CD14-positive monocyte (primary cell): ENCODE results near the gene OR51I2. TPM values are rescaled to one million over a fixed set of nuclear protein-coding genes. Genes with fewer than 3 reads are reported as not detected.

ENCODE experiments used
- DNase-seq, 3 donors: peaks; one replicate each; pipeline ENCODE4 v3.0.0-alpha.2; 2011 to 2022
- H2AFZ ChIP-seq: 2 replicates; pipeline ENCODE4 v1.6.0; 2012; ENCODE audit warnings: mild to moderate bottlenecking, low read depth, low read length, inconsistent platforms; ENCODE audit not compliant: insufficient read depth, poor library complexity, severe bottlenecking
- H3K27ac ChIP-seq, 2 donors: 1 replicate in 1 of 2; 2 replicates in 1 of 2; pipeline ENCODE4 v1.5.1; 2012 to 2013; ENCODE audit warnings: low read length in 2 of 2, control low read depth in 1 of 2, inconsistent platforms in 1 of 2, low read depth in 1 of 2, mild to moderate bottlenecking in 1 of 2
- H3K27me3 ChIP-seq, 2 donors: one replicate each; pipeline versions ENCODE4 v1.6.0 to v1.6.1; 2011 to 2013; ENCODE audit warnings: low read length in 2 of 2; ENCODE audit not compliant: control insufficient read depth in 2 of 2, insufficient read depth in 2 of 2
- H3K36me3 ChIP-seq, 2 donors: replicated peaks in 1 of 2; 1 replicate in 1 of 2; 2 replicates in 1 of 2; pipeline versions ENCODE4 v1.5.1 to v1.6.1; 2012 to 2013; ENCODE audit warnings: low read length in 2 of 2, control low read depth in 1 of 2, inconsistent platforms in 1 of 2, mild to moderate bottlenecking in 1 of 2; ENCODE audit not compliant: insufficient read depth in 2 of 2, control insufficient read depth in 1 of 2
- H3K4me1 ChIP-seq, 2 donors: 1 replicate in 1 of 2; 2 replicates in 1 of 2; pipeline versions ENCODE4 v1.5.1 to v1.6.1; 2012 to 2013; ENCODE audit warnings: low read length in 2 of 2, control low read depth in 1 of 2, inconsistent platforms in 1 of 2, mild to moderate bottlenecking in 1 of 2, moderate library complexity in 1 of 2; ENCODE audit not compliant: insufficient read depth in 2 of 2, control insufficient read depth in 1 of 2
- H3K4me2 ChIP-seq: replicated peaks from 2 replicates; pipeline ENCODE3; 2012; ENCODE audit warnings: low read length, moderate library complexity, mild to moderate bottlenecking; ENCODE audit not compliant: poor library complexity, severe bottlenecking; ENCODE audit errors: extremely low read depth
- H3K4me3 ChIP-seq, 3 experiments: fragments of 200-600 bp in 1 of 3; sonication (generic) in 1 of 3; replicated peaks in 1 of 3; 1 replicate in 2 of 3; 2 replicates in 1 of 3; pipeline ENCODE4 v1.5.1; 2011 to 2013; ENCODE audit warnings: low read length in 3 of 3, mild to moderate bottlenecking in 3 of 3, control low read depth in 2 of 3, low read depth in 2 of 3, inconsistent platforms in 1 of 3, moderate library complexity in 1 of 3
- H3K79me2 ChIP-seq: 2 replicates; pipeline ENCODE4 v1.6.0; 2012; ENCODE audit warnings: mild to moderate bottlenecking, control low read depth, inconsistent platforms, low read length, moderate library complexity; ENCODE audit not compliant: insufficient read depth
- H3K9ac ChIP-seq: 2 replicates; pipeline ENCODE4 v1.6.0; 2017; ENCODE audit warnings: low read length, mild to moderate bottlenecking; ENCODE audit not compliant: insufficient read depth, poor library complexity, severe bottlenecking
- H3K9me3 ChIP-seq, 2 donors: replicated peaks in 1 of 2; 1 replicate in 1 of 2; 2 replicates in 1 of 2; pipeline versions ENCODE4 v1.5.1 to v1.6.1; 2012 to 2013; ENCODE audit warnings: low read length in 2 of 2, control low read depth in 1 of 2; ENCODE audit not compliant: control insufficient read depth in 1 of 2, insufficient read depth in 1 of 2
- H4K20me1 ChIP-seq: 2 replicates; pipeline ENCODE4 v1.6.0; 2012; ENCODE audit warnings: mild to moderate bottlenecking, low read length, control low read depth, moderate library complexity; ENCODE audit not compliant: insufficient read depth
- H3K27ac Mint-ChIP-seq, 7 donors: one replicate each; pipeline ENCODE4 v1.8.0; 2020; ENCODE audit warnings: mild to moderate bottlenecking in 7 of 7, mixed read lengths in 7 of 7, moderate library complexity in 6 of 7, inconsistent platforms in 2 of 7
- H3K27me3 Mint-ChIP-seq, 3 donors: one replicate each; pipeline ENCODE4 v1.8.0; 2021 to 2022; ENCODE audit warnings: low read depth in 3 of 3, mild to moderate bottlenecking in 3 of 3, mixed read lengths in 3 of 3, moderate library complexity in 3 of 3, inconsistent platforms in 1 of 3
- H3K36me3 Mint-ChIP-seq, 2 donors: one replicate each; pipeline ENCODE4 v1.8.0; 2020; ENCODE audit warnings: mixed read lengths in 2 of 2, inconsistent platforms in 1 of 2, mild to moderate bottlenecking in 1 of 2
- H3K4me1 Mint-ChIP-seq: one replicate; pipeline ENCODE4 v1.8.0; 2020; ENCODE audit warnings: mild to moderate bottlenecking, mixed read lengths
- H3K4me3 Mint-ChIP-seq, 2 donors: one replicate each; pipeline ENCODE4 v1.8.0; 2020; ENCODE audit warnings: mild to moderate bottlenecking in 2 of 2, mixed read lengths in 2 of 2, moderate library complexity in 1 of 2
- H3K9me3 Mint-ChIP-seq, 7 donors: one replicate each; pipeline ENCODE4 v1.8.0; 2020 to 2022; ENCODE audit warnings: mixed read lengths in 7 of 7, mild to moderate bottlenecking in 6 of 7, moderate library complexity in 6 of 7, inconsistent platforms in 2 of 7
- WGBS: methylation state at CpG from one replicate; pipeline ENCODE4 v1.1.5; 2013; ENCODE audit warnings: missing lambda C conversion rate; ENCODE audit not compliant: insufficient coverage; 5-methylcytosine and 5-hydroxymethylcytosine counted together
- intact Hi-C, 2 donors: fragments of 100-400 bp; cut with micrococcal nuclease; formaldehyde crosslinking; loops; one replicate each; pipeline versions ENCODE4 v1.15.0 to v1.15.1; 2023
- polyA plus RNA-seq, 3 donors: library from polyadenylated mRNA; depleted of rRNA in 1 of 3; unstranded in 2 of 3; stranded (reverse) in 1 of 3; fragments of 300-500 nt in 2 of 3; fragments of >200 nt in 1 of 3; fragmentation: Illumina TruSeq in 2 of 3; gene quantifications; 1 replicate in 2 of 3; 2 replicates in 1 of 3; pipeline ENCODE4 v1.2.3, GENCODE V29; 2012 to 2021
- TF ChIP-seq, protein P1 (sequence below): fragments of 200-600 bp; IDR thresholded peaks from one replicate; pipeline ENCODE4 v1.8.0; 2022; ENCODE audit warnings: antibody characterized with exemption, mild to moderate bottlenecking

OR51I2 gene
- polyA plus RNA-seq, 3 donors, result not detected

DNA sequence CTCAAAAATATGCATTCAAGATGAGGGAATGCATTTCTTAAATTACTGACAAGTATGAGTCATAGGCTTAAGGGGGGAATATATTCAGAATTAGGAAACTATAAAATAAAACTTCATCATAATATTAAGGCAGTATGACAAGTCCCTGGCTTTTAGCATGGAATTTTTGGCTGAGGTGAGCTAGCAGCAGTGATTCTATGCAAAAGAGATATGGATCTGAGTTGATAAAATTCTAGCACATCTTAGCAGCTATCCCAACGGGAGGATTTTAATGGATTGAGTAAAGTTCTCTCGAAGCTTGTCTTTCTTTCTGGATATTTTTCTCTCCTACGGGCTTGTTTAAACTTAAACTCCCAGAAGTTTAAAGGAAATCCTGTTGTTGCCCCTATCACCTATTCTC lies 26.0 kb upstream of the OR51I2 start:
- no peaks in the 10 kb centered on the region for H4K20me1 ChIP-seq
- H3K4me3 ChIP-seq, result no peak overlapping the region
- no peak for DNase-seq
- intact Hi-C loops, result no loop called here
- no peak overlapping the region for H2AFZ ChIP-seq
- no peak overlapping the region for H3K4me3 Mint-ChIP-seq
- H3K36me3 ChIP-seq, result no peaks in the 10 kb centered on the region
- peaks cover 0 to 8% (median 2%) of the 10 kb centered on the region in 3 donors for H3K27me3 Mint-ChIP-seq
- no peaks in the 10 kb centered on the region for H3K4me1 ChIP-seq
- H3K27ac ChIP-seq, result no peak overlapping the region
- no peak overlapping the region for H3K4me2 ChIP-seq
- TF ChIP-seq, protein P1, sequence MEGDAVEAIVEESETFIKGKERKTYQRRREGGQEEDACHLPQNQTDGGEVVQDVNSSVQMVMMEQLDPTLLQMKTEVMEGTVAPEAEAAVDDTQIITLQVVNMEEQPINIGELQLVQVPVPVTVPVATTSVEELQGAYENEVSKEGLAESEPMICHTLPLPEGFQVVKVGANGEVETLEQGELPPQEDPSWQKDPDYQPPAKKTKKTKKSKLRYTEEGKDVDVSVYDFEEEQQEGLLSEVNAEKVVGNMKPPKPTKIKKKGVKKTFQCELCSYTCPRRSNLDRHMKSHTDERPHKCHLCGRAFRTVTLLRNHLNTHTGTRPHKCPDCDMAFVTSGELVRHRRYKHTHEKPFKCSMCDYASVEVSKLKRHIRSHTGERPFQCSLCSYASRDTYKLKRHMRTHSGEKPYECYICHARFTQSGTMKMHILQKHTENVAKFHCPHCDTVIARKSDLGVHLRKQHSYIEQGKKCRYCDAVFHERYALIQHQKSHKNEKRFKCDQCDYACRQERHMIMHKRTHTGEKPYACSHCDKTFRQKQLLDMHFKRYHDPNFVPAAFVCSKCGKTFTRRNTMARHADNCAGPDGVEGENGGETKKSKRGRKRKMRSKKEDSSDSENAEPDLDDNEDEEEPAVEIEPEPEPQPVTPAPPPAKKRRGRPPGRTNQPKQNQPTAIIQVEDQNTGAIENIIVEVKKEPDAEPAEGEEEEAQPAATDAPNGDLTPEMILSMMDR, result no peak
- H3K27me3 ChIP-seq, result no peaks in the 10 kb centered on the region
- H3K9me3 Mint-ChIP-seq, result peaks cover 0 to 6% (median 2%) of the 10 kb centered on the region in 7 donors
- no peaks in the 10 kb centered on the region for H3K4me1 Mint-ChIP-seq
- no CpG with 5 or more reads among the region's 3 CpGs for WGBS
- H3K9me3 ChIP-seq, result no peaks in the 10 kb centered on the region
- no peaks in the 10 kb centered on the region for H3K36me3 Mint-ChIP-seq
- no peaks in the 10 kb centered on the region for H3K79me2 ChIP-seq
- no peak overlapping the region for H3K27ac Mint-ChIP-seq
- H3K9ac ChIP-seq, result no peak overlapping the region

DNA sequence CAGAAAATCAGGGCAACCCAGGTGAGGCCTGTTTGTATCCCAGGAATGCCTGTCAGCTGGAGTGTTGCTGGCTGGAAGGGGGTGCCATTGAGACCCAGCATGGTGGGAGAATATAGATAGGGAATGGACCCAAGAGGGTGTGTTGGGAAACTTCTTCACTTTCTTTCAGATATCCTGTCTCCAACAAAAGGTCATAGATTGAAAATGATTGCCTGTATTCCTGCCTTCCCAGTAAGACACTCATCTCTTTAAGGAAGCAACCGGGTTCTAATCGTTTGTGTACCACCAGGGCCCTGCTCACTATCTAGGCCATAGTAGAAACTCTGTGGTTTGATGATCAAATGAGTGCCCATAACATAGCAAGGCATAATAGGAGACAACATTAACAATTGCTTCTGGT lies 7.7 kb upstream of the OR51I2 start, which contains the start of gene OR51I1:
OR51I1 (minus strand) TSS at position 101 of the 400 bp plus-strand sequence; CDS start at position 101, 0 bp downstream.
- DNase-seq, result no peak
- Mint-ChIP-seq H3K4me1 (no peaks in the 10 kb centered on the region), H3K9me3 (peaks cover 0 to 13% (median 2%) of the 10 kb centered on the region in 7 donors), H3K27me3 (peaks cover 0 to 2% (median 1%) of the 10 kb centered on the region in 3 donors), H3K4me3 (no peak within 1 kb of the TSS), H3K27ac (no peak within 1 kb of the TSS), H3K36me3 (no peaks in the 10 kb centered on the region)
- WGBS, result no CpG with 5 or more reads among the region's 2 CpGs
- H3K4me3 ChIP-seq, result no peak within 1 kb of the TSS
- H3K36me3 ChIP-seq, result no peaks in the 10 kb centered on the region
- no peaks in the 10 kb centered on the region for H3K27me3 ChIP-seq
- H3K79me2 ChIP-seq, result no peaks in the 10 kb centered on the region
- H2AFZ ChIP-seq, result no peak within 1 kb of the TSS
- H3K9me3 ChIP-seq, result peaks cover 0 to 5% of the 10 kb centered on the region in 2 donors
- no peak within 1 kb of the TSS for H3K4me2 ChIP-seq
- H4K20me1 ChIP-seq, result no peaks in the 10 kb centered on the region
- intact Hi-C loops, result no loop called here
- H3K27ac ChIP-seq, result no peak within 1 kb of the TSS
- H3K9ac ChIP-seq, result no peak within 1 kb of the TSS
- TF ChIP-seq, protein P1, result no peak
- H3K4me1 ChIP-seq, result no peaks in the 10 kb centered on the region
